Measurements from ENCODE around the gene ST7L.
"Not testable (repeated sequence)": the region's sequence is repeated elsewhere in the genome, so short reads cannot be mapped to it uniquely, and the experiment has no call there.

The ST7L gene

DNA sequence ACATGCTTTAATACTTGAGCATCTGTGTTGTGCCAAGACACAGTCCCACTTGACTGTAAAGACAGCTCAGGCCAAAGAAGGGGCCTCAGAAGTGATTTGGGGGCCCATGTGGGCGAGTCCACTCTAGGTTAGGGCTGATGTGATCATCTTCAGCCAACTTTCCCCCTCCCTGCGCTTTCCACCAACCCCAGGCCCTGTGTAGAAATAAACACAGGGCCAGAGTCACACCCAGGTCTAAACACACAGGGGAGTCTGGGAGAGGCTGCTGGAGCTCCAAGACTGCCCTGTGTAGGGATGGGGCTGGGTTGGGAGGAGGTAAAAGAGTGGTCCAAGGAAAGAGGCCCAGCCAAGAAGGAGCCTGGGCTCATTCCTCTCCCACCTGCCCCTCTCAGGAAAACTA lies 112.6 kb downstream of the ST7L start:
- intact Hi-C loops (cut with DNase I), result loop anchor here (10.0 kb wide), 1 partner anchor 108 kb away; the partner anchor contains the start of genes CAPZA1 and ST7L
- DNase-seq, result no peak

DNA sequence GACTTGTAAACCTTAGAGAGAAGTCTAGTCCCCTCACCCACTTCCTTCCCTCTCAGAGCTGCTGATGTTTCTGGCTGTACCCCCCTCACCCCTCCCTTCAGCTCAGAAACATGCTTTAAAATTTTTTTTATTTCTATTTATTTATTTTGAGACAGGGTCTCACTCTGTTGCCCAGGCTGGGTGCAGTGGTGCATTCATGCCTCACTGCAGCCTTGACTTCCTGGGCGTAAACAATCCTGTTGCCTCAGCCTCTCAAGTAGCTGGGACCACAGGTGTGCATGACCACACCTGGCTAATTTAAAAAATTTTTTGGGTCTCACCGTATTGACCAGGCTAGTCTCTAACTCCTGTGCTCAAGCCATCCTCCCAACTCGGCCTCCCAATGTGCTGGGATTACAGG lies 113.1 kb downstream of the ST7L start:
- intact Hi-C loops (cut with DNase I), result loop anchor here (10.0 kb wide), 1 partner anchor 109 kb away; the partner anchor contains the start of genes CAPZA1 and ST7L

DNA sequence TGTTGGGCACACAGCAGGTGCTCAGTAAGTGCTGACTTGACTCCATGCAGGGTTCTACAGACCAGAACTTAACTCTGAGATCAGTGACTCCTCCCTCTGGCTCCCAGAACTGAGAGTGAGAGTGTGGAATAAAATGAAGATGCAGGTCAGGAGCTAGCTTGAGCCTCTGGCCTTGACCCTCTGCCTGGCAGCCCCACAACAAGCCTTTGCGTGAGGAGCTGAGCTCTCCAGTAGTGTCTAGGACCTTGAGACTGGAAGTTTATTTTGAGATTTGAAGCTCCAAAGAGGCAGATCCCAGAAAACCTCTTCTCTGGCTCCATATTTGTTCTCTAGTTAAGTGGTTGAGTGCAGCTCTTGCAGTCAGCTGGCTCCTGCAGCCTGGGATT lies 113.5 kb downstream of the ST7L start:
- no peak for DNase-seq
- intact Hi-C loops (cut with DNase I), result loop anchor here (10.0 kb wide), 1 partner anchor 109 kb away; the partner anchor contains the start of genes CAPZA1 and ST7L

More for the DNA sequence above, 113.1 kb downstream of the ST7L start:
- no peak for DNase-seq

DNA sequence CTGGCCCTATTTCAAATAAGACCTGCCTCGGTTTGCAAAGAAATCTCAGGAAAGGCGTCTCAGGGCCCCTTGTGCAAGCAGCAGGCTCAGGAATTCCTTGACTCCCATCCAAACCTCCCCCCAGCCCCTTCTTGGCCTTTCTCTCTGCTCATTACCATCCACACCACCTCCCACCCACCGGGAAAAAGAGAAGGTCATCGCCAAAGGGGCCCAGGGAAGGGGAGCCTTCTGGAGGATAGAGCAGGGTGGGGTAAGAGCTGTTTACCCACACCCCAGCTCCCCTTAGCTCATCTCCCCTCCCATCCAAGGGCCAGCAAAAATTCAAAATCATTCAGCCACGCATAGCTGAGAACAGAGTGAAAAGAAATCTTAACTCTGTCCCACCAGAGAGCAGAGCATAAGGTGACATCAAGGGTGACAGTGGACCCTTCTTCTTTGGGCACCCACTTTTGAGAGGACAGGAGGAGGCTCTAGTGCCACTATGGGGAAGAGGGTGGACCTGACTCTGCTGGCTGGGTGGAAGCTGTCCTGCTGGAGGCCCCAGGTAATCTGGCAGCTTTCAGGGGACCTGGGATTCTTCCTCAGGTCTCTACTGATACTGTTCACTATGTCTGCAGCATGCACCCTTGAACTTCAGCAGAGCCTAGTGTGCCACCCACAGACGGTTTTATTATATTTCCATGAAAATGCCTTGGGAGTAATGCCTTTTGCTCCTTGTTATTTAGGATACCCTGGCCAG lies 114.1 kb downstream of the ST7L start:
- no peak for DNase-seq

DNA sequence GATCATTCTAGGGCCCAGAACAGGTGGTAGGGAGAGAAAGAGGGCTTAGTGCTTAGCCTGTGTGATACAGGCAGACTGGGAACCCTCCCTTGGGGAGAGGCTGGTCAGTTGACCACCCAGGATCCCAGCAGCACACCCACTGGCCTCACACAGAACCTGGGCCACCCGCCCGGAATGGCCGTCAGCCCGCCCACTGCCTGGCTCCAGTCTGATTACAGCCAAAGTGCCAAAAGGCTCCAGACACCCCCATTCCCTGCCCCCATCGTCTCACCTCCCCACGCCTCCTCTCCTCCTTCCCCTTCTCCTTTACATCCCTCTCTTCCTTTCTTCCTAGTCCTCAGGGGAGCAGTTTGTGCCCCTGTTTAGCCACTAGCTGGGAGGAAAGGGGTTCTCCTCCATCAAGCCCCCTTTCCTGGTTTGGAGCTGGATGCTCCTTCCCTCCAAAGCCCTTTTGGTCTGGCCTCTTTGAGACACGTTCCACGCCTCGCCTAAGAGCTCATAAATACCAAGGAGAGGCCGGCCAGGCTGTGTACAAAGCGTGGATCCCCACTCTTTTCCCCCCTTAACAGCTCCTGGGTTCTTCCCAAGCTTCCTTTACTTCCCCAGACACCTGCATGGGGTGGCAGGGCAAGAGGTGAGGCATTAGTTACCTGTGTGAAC lies 114.8 kb downstream of the ST7L start:
- DNase-seq, result no peak
- intact Hi-C loops (cut with DNase I), result loop anchor here (5.0 to 10.0 kb wide), 2 partner anchors 111 to 203 kb away; partner anchors contain the start of genes CAPZA1, RHOC and ST7L

More for the DNA sequence above, 114.1 kb downstream of the ST7L start:
- intact Hi-C loops (cut with DNase I), result loop anchor here (5.0 to 10.0 kb wide), 2 partner anchors 110 to 202 kb away; partner anchors contain the start of genes CAPZA1, RHOC and ST7L

DNA sequence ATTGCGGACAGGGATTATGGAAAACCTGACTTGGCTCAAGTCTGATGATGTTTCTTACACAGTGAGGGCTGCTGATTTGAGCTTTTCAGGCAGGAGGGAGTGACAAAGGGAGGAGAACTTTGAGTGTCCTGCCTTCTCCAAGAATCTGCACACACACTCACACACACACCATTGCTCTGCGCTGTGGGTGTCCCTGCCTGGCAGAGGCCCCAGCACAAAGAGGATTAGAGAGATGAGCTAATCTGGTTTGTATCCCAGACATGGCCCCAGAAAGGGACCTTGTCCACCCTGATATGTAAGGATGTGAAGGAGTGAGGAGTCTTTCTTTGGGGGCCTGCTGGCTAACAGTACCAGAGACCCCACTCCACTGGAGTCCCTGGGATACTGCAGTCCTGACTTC lies 116.1 kb downstream of the ST7L start:
- peak in 1 of 42 donors; percentile 13 for DNase-seq
- intact Hi-C loops (cut with DNase I), result loop anchor here (5.0 to 10.0 kb wide), 2 partner anchors 112 to 204 kb away; partner anchors contain the start of genes CAPZA1, RHOC and ST7L

DNA sequence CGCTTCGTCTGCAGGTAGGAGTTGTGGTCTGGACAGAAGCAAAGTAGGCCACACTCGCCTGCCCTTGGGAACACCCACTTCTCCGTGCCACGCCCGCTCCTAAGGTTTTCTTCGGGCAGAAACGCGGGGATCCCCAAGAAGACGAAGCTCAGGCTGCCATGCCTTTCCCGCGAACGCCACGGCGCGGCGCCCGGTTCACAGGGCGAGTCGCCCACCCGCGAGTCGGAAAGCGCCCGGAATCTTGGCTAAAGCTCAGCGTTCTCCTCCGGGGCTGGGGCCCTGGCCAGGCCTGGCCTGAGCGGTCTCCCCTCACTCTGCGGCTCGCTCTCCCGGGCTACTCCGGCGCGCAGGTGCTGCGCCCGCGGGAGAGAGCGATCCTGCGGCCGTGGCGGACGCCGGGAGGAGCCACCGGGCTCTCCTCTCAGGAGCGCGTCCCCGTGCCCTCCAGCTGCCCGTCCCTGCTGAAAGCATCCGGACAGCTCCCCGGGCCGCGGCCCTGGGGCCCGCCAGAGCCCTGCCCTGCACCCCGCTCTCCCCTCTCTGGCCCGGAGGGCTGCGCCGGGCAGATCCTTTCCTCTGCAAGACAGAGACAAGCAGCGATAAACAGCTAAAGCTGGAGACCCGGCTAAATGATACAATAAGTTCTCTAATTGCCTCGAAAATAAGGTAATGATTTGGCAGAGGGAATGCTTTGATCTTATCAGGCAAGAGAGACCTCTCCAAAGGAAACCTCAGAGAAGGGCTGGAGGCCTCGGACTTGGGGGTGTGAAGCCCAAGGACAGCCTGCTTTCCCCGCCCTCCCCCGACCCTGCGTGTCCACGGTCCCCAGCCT lies 116.9 kb downstream of the ST7L start:
- peak; percentile 57 to 94 (median 85) for DNase-seq
- intact Hi-C loops (cut with DNase I), result loop anchor here (5.0 to 10.0 kb wide), 2 partner anchors 113 to 205 kb away; partner anchors contain the start of genes CAPZA1, RHOC and ST7L

DNA sequence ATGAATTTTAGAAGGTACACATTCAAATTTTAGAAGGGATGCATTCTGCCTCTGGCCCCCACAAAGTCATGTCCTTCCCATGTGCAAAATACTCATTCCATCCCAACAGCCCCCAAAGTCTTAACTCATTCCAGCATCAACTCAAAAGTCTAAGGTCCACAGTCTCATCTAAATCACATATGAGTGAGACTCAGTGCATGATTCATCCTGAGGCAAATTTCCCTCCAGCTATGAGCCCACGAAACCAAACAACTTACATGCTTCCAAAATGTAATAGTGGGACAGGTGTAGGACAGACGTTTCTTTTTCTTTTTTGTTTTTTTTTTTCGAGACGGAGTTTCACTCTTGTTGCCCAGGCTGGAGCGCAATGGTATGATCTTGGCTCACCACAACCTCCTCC lies 122.7 kb downstream of the ST7L start:
- DNase-seq, result no peak
- intact Hi-C loops (cut with DNase I), result no loop called here

DNA sequence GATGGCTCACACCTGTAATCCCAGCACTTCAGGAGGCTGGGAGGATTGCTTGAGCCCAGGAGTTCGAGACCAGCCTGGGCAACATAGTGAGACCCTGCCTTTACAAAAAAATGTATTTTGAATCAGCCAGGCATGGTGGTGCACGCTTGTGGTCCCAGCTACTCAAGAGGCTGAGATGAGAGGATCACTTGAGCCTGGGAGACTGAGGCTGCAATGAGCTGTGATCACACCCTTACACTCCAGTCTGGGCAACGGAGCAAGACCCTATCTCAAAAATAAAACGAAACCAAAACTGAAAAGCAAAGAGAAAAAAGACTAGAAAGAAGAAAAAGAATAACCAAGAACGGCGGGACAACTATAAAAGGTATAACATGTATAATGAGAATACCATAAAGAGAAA lies 125.6 kb downstream of the ST7L start:
- DNase-seq, result no peak
- intact Hi-C loops (cut with DNase I), result no loop called here

DNA sequence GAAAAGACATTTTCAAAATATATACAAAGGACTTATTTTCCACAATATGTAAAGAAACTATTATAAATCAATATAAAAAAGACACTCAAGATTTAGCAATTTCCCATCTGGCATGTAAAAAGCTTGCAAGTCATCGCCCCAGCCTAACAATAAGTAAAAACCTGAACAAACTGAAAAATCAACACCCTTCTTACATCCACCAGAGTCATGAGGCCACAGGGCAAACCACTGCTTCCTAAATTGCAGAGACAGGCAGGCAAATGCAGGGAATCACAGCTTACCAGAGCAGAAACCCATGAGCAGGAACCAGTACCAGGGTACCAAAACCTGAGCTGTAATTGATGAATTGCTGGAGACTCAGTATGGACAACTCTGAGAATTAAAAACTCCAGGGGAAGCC lies 126.9 kb downstream of the ST7L start:
- intact Hi-C loops (cut with DNase I), result no loop called here
- DNase-seq, result no peak

DNA sequence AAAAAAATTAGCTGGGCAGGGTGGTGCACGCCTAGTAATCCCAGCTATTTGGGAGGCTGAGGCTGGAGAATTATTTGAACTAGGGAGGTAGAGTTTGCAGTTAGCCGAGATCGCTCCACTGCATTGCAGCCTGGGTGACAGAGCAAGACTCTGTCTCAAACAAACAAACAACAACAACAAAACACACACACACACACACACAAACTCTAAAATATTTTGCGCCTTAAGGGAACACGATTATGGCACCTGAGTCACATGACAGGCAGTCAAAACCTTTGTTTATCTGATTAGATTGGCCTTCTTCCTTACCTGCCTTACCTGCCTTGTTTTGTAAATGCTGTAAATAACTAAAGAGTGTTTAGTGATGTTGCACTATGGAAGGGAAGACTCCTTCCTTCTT lies 130.8 kb downstream of the ST7L start:
- intact Hi-C loops (cut with DNase I), result no loop called here

DNA sequence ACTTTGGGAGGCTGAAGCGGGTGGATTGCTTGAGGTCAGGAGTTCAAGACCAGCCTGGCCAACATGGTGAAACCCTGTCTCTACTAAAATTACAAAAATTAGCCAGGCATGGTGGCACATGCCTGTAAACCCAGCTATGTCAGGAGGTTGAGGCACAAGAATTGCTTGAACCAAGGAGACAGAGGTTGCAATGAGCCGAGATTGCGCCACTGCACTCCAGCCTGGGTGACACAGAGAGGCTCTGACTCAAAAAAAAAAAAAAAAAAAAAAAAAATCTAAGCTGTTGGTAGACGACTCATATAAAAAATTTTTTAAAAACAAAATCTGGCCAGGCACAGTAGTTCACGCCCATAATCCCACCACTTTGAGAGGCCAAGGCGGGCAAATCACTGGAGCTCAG lies 131.3 kb downstream of the ST7L start:
- DNase-seq; intact Hi-C loops (cut with DNase I): not testable (repeated sequence)

More for the DNA sequence above, 130.8 kb downstream of the ST7L start:
- no peak for DNase-seq

DNA sequence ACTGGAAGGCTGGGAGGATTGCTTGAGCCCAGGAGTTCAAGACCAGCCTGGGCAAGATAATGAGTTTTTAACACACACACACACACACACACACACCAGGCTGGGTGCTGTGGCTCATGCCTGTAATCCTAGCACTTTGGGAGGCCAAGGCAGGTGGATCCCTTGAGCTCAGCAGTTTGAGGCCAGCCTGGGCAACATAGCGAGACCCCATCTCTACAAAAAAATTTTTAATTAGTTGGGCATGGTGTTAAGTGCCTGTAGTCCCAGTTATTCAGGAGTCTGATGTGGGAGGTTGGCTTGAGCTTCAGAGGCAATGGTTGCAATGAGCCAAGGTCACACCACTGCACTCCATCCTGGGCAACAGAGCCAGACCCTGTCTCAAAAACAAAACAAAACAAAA lies 132.9 kb downstream of the ST7L start:
- DNase-seq; intact Hi-C loops (cut with DNase I): not testable (repeated sequence)

DNA sequence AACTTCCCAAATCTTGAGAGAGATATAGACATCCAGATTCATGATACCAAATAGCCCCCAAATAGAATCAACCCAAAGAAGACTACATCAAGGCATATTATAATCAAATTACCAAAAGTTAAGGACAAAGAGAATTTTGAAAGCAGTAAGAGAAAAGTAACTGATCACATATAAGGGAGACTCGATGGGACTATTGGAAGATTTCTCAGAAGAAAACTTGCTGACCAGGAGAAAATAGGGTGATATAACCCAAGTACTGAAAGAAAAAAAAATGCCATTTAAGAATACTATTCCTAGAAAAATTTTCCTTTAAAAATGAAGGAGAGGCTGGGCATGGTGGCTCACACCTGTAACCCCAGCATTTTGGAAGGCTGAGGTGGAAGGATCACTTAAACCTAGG lies 140.6 kb downstream of the ST7L start:
- no peak for DNase-seq
- intact Hi-C loops (cut with DNase I), result no loop called here

DNA sequence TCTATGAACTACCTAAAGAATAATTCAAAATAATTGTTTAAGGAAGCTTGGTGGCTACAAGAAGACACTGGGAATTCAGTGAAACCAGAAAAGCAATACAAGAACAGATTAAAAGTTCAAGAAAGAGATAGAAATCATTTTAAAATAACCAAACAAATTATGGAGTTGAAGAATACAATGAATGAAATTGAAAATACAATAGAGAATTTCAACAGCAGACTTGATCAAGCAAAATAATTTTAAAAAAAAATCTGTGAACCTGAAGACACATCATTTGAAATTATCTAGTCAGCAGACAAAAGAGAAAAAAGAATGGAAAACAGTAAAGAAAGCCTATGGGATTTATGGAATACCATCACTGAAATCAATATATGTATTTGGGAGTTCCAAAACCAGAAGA lies 141.4 kb downstream of the ST7L start:
- intact Hi-C loops (cut with DNase I), result no loop called here
- DNase-seq, result no peak
